H1 (cell line): ENCODE results near the gene SFRP2.
A peak's percentile ranks its signal among the peaks of the same experiment; 100 is the strongest.

Experiments used
- BACH1 ChIP-seq: IDR thresholded peaks from 2 replicates; pipeline ENCODE4 v1.6.1; 2012; ENCODE audit warnings: low read length, improper control_type of control experiment
- CBX8 ChIP-seq: fragments of 300-800, 300-1000 bp; sonication (generic); IDR thresholded peaks from 2 replicates; pipeline ENCODE4 v1.7.1; 2016; ENCODE audit warnings: low read depth, low read length, borderline replicate concordance
- CREB1 ChIP-seq: IDR thresholded peaks from 2 replicates; pipeline ENCODE4 v1.6.1; 2012; ENCODE audit warnings: inconsistent platforms
- CTCF ChIP-seq, 3 experiments: IDR thresholded peaks; 1 replicate in 2 of 3; 2 replicates in 1 of 3; pipeline versions ENCODE4 v1.5.1 to v1.6.1; 2011; ENCODE audit warnings: low read length in 3 of 3, mild to moderate bottlenecking in 3 of 3, inconsistent platforms in 2 of 3, low read depth in 1 of 3, moderate library complexity in 1 of 3; ENCODE audit not compliant: insufficient read depth in 1 of 3; ENCODE audit errors: control extremely low read depth in 1 of 3
- EZH2 ChIP-seq: fragments of 200-600 bp; sonication (generic); IDR thresholded peaks from 2 replicates; pipeline ENCODE4 v1.7.1; 2012; ENCODE audit warnings: low read depth, mild to moderate bottlenecking, moderate library complexity, low read length, inconsistent platforms; ENCODE audit not compliant: severe bottlenecking
- FOSL1 ChIP-seq: IDR thresholded peaks from 2 replicates; pipeline ENCODE4 v1.6.1; 2011; ENCODE audit warnings: mild to moderate bottlenecking, low read depth, low read length, moderate library complexity; ENCODE audit not compliant: insufficient read depth
- GABPA ChIP-seq: IDR thresholded peaks from 2 replicates; pipeline ENCODE4 v1.6.1; 2011; ENCODE audit warnings: mild to moderate bottlenecking, low read length, moderate library complexity, borderline replicate concordance; ENCODE audit not compliant: insufficient read depth
- HDAC6 ChIP-seq: IDR thresholded peaks from one replicate; pipeline ENCODE4 v1.7.1; 2012; ENCODE audit warnings: low read depth, mild to moderate bottlenecking, inconsistent platforms, low read length, moderate library complexity
- KDM5A ChIP-seq: fragments of 200-600 bp; IDR thresholded peaks from 2 replicates; pipeline ENCODE4 v1.7.1; 2012; ENCODE audit warnings: mild to moderate bottlenecking, low read length, inconsistent platforms, mixed read lengths
- POLR2A ChIP-seq, 2 experiments: IDR thresholded peaks; 1 replicate in 1 of 2; 2 replicates in 1 of 2; pipeline ENCODE4 v1.6.1; 2011; ENCODE audit warnings: low read depth in 2 of 2, low read length in 2 of 2, mild to moderate bottlenecking in 2 of 2; ENCODE audit errors: control extremely low read depth in 1 of 2
- RAD21 ChIP-seq, 2 experiments: IDR thresholded peaks in 1 of 2; conservative IDR thresholded peaks in 1 of 2; 2 replicates each; pipeline ENCODE4 v1.6.1; 2011; ENCODE audit warnings: low read depth in 2 of 2, low read length in 2 of 2, improper control_type of control experiment in 1 of 2, inconsistent platforms in 1 of 2, mild to moderate bottlenecking in 1 of 2, moderate library complexity in 1 of 2
- TF ChIP-seq, protein P1 (sequence below): IDR thresholded peaks from 2 replicates; pipeline ENCODE4 v1.6.1; 2011; ENCODE audit warnings: low read length, improper control_type of control experiment

- TF ChIP-seq GABPA (no peak), CTCF (IDR thresholded peaks at IDR 0.05; ENCODE audit: control extremely low read depth in 1 of 3, insufficient read depth in 1 of 3, low read depth in 1 of 3, low read length in 3 of 3) (peak in 2 of 3 experiments; percentile 81 to 83; a peak in 3 of 4 replicates), HDAC6 (no peak), POLR2A (IDR thresholded peaks at IDR 0.05; ENCODE audit: control extremely low read depth in 1 of 2, low read depth in 2 of 2, low read length in 2 of 2) (no peak), FOSL1 (no peak), EZH2 (no peak), BACH1 (no peak), CREB1 (no peak), RAD21 (IDR thresholded peaks at IDR 0.05 in 1 of 2, conservative IDR thresholded peaks at IDR 0.05 in 1 of 2; ENCODE audit: low read depth in 2 of 2, low read length in 2 of 2) (peak; percentile 85 to 94), KDM5A (no peak), CBX8 (no peak)
- TF ChIP-seq, protein P1, sequence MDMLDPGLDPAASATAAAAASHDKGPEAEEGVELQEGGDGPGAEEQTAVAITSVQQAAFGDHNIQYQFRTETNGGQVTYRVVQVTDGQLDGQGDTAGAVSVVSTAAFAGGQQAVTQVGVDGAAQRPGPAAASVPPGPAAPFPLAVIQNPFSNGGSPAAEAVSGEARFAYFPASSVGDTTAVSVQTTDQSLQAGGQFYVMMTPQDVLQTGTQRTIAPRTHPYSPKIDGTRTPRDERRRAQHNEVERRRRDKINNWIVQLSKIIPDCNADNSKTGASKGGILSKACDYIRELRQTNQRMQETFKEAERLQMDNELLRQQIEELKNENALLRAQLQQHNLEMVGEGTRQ: no peak
Measured at GRCh38 chr4:153750197-153750817, 38.6 kb downstream of the SFRP2 start.
